GM21515 (cell line): ENCODE data around the gene RTL1.

Experiments used
- ATAC-seq: cut with Tn5 transposase; IDR thresholded peaks from one replicate; pipeline ENCODE4 v1.9.1; 2021; ENCODE audit not compliant: unreplicated experiment

Gene RTL1

DNA sequence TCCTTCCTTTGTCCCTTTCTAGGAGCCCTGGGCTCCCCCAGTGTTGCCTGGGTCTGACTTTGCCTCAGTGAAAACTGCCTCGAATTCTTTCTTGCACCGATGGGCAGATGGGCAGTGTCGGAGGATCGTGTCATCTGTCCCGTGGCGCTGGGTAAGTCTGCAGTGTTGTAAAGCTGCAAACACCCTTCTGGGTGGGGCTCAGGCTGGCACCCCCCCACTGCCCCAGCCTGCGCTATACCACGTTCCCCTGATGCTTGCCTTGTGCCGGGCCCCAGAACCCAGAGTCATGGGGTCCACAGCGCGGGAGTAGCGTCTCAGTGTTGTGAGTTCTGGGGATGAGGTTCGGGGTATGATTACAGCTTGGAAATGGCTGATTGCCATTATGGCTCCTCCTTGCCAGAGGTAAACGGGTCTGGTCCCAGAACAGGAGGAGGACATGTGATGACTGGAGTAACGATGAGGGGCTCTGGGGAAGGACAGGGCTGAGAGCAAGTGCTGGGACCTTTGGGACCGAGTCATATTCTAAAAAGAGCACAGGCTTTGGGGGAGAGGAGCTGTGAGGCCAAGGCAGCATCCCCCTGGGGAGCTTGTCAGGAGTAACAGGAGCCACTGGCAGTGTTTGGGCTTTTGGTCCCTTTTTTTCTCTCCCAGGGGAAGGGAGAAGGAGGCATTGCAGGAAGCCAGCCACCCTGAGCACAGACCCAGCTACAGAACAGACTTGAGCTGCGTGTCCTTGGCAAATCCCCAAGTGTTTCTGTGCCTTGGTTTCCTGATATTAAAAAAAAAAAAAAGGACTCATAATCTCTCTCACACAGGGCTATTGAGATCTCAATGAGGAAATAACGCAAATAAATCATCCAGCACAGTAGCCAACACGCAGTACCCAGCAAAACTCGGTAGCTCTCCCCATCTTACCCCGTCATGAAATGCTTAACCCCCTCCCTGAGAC, 4.3 kb downstream of the RTL1 start:
- ATAC-seq: no peak

DNA sequence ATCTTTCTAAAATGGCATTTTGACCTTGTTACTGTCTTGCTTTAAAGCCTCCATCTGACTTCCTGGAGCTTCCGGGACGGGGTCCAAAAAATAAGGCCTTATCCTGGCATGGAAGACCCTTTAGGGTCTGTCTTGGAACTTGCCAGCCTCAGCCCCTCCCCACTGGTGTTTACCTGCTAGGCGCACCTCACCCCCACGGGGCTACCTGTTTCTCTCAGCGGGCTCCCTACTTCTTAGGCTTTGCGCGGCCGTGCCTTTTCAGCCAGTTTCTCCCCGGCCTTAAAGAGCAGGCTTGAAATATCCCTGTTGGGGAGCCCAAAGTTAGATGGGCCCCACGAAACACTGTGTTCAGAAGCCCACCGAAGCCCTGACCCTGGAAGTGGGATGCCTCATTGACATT, 5.1 kb downstream of the RTL1 start:
- ATAC-seq: no peak

DNA sequence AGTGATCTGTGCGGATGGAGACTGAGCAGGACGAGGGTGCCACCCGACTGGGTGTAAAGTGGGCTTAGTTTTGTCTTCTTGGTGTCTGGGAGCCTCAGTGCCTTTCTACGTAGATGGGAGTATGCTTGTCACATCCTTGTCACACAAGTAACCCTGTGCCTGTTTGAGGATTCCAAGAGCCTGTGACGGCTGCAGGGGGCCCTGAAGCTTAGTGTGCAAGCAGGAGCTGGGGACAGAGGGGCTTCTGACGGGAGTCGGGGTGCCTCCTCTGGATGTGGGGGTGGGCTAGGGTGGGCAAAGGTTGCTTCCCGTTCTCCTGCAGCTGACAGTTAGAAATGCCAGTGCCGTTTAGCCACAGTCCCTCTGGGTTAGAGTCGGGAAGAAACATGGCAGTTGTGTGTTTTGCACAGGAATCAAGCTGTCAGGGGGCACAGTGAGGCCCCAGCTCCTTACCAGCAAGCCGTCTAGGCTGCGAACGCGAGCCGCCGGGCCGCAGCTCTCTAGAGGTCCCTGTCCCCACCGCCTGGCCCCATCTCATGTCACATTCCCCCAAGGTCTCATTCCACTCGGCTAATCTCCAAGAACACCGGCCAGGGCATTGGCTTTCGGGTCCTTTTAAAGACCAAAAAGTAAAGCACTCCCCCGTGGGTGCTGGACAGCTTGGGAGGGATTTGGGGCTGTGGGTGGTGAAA, 7.0 kb downstream of the RTL1 start:
- no peak for ATAC-seq

DNA sequence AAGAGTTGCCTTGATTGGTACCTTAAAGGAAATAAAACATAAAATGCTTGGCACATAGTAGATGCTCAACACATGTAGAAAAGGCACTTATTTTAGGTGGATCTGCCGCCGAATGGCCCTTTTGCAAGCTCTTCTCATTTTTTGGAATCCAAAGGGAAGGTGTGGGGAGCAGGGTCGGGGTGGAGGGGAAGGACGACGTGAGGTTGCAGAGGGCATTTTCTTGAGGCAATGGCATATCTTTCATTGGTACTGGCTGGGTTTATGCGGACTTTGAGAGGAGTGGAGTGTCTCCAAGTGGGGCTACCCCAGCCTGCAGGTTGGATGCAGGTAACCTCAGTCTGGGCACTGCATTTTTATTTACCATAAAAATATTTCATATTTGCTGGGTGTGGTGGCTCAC, 8.1 kb downstream of the RTL1 start:
- no peak for ATAC-seq

DNA sequence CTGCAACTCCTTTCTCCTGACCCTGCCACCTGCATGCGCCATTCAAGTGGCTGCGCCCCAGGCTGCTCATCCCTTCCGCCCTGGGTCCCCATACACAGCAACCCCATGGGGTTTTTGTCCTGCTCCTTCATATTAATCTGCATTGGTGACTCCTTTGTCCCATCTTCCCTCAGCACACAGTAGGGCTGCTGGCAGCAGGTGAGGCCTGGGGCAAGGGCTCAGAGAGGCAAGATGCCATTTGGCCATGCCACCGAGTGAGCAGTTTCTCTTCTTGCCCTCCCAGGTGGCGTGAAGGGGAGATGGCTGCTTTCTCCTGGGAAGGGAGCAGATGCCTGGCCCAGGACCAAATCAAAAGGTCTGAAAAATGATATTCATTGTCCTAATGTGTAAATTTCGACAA, 9.1 kb downstream of the RTL1 start:
- ATAC-seq: no peak

DNA sequence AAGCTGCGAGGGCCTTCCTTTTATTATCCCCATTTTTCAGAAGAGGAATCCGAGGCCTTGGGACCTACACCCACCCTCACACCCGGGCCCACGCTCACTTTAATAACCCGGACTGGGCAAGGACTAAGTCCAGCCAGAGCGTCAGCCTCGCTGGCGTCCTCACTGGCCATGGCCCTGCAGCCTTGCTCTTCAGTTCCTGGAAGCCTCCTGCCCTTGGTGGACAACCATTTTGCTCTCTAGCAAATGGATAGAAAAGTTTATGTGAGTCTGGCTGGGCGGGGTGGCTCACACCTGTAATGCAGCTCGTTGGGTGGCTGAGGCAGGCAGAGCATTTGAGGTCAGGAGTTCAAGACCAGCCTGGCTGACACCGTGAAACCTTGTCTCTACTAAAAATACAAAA, 9.8 kb downstream of the RTL1 start:
- ATAC-seq: no peak

DNA sequence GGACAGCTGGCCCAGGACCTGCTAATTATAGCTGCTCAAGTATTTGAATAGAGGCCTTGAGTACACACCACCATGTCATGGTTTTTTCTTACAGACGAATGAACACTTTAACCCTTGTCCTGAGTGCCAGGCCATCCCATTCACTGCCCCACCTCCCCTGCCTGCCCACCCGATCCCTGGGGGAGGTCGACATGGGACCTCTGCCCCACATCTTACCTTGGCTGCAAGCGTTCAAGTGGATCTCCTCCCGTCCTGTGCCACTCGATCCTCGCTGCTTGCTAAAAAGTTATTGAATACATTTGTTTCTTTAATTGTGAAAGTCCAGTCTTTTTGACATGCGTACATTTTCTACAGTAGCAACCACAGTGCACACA, 10.3 kb downstream of the RTL1 start:
- ATAC-seq: no peak

DNA sequence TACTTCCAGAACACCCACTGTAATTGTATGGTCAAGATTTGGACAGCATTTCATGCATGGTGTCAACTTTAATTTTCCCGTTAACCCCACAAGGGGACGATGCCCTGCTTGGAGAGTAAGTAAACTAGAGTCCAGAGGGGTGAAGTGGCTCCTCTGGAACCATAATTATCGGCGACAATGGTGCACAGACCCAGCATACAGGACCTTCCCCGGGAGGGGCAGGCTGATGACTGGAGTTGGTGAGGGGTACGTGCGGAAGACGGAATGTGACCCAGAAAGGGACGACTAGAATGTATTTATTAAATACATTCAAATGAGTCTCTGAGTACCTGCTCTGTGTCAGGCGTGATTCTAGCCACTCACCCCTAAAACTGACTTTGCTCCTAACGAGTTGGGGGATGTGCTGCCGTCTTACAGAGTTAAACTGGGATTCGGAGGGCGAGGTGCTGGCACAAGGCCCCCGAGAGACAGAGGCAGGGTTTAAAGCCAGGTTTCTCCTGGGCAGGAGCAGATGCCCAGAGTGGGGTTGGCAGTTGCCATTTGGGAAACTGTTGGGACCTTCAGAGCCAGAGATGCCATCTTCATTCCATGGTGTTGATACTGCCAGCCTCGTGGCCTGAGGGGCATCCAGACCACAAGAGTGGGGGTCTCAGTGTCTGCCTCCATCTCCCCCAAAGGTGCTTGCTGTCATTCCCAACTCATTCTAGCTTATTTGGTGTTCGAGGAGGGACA, 10.9 kb downstream of the RTL1 start:
- ATAC-seq: no peak

DNA sequence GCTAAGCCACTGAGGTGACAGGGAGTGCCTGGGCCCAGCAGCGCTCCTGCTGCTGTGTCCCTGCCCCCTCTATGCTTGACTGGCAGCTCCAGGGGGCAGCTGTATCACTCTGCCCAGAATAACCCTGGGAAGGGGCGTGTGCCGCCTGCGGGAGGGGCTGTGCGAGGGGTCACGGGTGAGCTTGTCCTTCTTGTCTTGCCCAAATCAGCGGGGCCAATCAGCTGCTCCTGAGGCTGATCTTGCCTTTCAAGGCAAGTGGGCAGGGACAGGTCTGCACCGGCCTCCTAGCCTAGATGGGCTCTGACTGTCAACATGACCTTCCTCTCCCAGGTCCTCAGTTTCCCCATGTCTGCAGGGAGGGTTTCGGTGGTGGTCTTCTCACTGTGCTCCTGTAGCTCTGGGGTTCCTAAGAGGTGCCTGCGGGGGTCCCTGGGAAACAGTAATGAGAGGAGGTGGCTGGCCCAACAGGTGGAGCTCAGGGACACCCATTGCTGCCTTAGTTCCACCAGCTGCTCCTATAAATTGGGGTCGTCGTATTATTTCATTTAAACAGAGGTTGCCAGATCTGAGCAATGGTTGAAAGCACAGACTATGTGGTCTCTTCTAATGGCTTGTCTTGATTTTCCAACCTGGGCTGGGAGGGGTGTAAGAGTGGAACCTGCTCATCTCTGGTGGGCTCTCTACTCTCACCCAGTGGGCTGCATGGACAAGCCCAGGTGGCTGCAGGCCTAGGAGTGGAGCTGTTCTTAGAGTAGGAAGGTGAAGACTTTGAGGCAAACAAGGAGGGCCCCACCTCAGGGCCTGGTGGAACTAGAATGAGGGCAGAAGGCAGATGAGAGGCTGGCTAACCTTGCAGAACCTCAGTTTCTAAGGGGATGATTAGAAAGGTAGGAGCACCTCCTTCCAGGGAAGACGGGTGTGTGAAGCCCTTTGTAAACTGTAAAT, 11.7 kb downstream of the RTL1 start:
- no peak for ATAC-seq

DNA sequence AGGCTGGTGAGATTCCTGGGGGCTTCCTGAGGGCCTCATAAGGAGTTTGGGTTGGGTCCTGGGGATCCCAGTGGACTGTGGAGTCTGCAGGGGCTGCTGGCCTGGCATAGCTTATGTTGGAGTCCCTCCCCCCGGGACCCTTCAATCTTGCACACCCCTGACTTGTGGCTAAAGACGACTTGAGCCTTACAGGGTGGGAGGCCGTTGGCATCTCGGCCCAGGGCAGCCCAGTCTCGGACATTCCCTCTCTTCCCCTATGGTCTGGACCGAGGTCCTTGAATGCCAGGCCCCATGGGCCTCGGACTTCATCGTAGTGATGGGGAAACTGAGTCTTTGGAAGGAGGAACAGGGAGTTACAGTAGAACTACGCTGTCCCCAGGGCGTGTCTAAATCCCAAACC, 12.5 kb downstream of the RTL1 start:
- no peak for ATAC-seq

DNA sequence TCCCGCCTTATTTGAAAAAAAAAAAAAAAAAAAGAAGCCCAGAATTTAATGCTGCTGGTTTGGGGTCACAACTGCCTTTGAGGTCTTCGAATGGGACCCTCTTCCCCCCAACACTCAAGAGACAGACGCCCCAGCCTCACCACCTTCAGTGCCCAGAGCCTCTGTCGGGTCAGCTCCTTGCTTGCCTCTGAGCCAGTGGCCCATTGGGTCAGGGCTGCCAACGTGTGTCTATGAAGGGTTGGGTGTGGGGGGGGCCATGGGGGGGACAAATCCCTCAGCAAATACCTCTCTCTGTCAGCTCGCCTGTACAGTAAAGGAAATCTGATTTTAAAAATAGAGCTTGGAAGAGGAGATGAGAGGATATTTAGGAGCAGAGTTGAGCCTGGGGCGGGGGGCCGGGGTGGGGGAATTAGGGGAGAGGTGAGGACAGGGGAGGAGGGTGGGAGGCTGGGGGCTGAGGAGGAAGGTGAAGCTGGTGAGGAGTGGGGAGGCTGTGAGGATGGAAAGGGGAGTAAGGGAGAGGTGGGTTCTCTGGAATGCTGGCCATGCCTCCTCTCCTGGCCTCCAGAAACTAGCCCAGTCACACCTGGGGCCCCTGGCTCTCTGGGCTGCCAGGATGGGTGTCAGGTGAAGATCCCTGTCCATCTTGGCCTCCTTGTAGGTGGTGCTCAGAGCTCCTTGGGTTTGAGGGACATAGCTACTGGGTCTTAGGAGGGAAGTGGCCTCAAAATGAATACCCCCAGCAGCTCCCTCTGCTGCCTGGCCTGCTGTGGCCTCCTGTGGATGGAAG, 13.3 kb downstream of the RTL1 start:
- no peak for ATAC-seq

DNA sequence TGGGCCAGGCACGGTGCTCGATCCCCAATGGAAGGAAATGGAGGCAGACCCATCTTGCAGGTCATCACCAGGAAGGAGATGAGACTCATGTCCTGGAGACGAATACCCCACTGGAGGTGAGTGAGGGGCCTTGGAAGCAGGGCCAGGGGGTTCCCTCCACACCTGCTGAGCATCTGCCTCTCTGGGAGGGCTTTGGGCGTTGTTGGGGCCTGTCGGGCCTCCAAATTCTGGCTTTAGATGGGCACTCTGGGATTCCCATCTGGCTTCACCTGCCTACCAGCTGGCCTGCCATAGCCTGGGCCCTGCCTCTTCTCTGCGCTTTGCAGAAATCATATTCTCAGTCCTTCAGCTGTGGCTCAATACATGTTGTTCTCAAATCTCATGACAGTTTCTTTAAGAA, 13.9 kb downstream of the RTL1 start:
- ATAC-seq: no peak

DNA sequence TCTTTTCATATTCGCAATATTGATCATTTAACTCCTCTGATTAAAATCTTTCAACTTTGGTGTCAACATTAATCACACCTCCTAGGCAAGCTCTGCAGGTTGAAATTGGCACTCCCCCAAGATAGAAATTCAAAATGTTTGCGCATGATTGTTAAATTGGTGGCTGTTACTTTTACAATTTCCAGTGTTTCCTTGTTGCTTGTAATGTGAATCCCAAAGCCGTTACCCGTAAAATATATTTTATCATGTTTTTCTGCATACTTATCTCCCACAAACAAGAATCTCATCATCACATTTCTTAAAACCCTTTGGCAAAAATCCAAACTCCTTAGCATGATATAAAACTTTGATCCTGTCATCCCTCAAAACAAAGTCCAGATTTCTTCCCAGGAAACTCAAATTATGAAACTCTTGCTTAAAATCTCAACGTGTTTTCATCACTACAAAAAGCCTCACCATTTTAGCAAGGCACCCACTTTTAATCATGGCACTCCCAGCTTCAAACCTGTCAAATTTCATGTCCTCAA, 14.7 kb downstream of the RTL1 start:
- no peak for ATAC-seq

DNA sequence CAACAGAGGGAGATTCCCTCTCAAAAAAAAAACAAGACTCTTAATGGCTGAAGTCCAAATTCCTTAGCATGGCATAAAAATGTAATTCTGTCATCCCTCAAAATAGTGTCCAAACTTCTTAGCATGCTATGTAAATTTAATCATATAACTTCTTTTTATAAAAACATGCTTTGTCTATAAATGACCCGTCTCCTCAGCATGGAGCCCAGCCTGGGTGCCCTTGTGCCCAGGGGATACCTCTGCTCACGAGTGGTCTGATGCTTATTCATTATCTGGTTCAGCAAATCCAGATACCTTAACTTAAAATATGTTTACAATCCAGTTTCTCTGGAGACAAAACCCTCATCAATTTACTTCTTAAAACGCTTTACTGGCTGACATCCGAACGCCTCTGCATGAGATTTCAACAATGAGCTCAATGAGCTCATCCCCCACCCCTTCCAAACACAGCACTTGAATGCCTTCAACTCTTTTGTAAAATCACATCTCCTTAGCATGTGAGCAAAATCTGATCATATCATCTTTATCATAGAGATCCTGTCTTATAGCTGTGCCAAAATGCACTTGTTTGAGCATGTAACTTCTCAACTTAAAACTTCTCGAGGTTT, 15.7 kb downstream of the RTL1 start:
- no peak for ATAC-seq

DNA sequence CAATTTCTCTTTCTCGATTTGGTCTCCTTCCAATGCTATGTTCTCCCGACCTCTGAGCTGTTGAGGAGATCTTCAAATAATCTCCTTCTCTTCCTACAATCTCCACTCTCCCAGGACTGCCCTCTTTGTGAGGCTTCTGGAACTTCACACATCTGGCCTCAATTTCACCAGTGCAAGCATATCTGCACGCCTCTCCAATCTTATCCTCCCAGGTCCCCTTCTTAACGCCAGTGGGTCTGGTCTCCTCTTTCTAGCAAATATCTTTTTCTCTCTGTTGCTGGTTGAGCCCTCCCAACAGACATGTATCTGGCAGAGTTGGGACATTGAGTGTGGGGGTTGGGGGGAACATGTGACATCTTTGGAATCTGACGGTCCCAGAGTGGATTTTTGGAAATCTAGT, 17.9 kb downstream of the RTL1 start:
- ATAC-seq: no peak

DNA sequence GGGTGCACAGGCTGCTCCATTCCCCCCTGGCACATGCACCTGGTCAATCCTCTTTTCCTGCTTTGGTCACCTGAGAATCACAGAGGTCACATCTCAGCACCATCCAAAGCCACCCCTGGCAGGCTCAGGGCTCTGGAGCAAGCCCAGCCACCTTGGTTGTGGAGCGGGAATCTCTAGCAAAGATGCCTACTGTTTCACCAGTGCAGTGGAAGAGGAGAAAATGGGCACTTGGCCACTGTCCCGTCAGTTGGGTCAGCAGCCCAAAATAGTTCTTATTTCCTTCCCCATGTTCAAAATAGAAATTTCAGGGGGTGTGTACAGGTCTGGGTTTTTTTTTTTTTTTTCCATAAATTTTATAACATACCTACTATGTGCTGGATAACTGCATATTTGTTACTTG, 18.3 kb downstream of the RTL1 start:
- ATAC-seq: no peak

DNA sequence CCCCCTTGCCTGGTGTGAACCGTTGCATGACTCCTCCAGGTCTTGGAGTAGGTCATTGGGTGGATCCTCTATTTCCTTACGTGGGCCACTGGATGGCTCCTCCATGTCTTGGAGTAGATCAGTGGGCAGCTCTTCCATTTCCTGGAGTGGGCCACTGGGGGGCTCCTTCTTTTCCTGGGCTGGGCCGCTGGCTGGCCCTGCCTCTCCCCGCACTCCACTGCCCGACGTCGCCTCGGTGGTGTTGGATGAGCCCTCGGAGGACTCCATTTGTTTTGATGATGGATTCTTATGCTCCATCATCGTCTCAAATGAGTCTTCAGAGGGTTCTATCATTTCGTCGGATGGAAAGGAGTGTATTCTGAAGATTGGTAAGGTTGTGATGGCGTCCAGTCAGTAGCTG, 19.1 kb downstream of the RTL1 start:
- no peak for ATAC-seq

DNA sequence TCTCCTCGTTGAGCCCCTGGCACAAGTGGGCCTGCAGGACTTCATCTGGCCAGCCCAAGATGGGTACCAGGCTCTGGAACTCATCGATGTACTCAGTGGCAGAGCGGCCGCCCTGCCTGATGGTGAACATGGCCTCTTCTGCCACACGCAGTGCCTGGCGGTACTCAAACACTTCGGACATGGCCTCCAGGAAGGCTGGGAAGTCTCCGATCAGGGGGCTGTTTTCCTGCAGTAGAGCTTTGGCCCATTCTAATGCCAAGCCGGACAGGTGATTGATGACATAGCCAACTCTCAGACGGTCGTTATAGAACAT, 19.8 kb downstream of the RTL1 start:
- ATAC-seq: no peak

DNA sequence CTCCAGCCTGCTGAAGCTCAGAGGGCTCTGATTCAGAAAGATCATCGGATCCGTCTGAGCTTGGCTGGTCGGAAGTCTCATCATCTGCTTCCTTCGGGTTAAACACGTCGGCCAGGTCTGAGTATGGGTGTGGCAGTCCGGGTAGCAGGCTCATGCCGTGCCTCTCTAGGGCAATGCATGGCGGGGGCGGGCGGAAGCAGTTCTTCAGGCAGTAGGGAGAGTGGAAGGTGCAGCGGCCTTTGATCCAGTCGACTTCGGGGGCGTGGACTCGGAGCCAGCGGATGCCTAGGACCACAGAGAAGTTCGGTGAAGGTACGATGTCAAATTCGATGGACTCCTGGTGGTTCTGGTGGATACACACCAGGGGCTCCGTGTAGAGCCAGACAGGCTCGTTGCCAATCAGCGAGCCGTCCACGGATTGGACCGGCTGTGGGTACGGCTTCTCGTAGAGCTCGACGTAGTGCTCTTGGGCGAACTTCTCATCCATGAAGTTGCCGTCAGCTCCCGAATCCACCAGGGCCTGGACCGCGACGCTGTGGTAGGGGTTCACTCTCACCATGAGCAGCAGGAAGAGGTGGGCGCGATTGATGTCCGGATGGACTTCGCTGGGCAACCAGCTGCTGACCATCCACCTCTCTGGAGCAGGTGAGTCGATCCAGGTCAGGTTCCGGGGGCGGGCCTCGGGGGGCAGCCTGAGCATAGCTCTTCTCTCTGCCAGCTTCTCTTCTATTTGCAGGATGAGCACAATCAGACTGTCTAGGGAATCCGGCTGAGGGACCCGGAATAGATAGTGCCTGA, 20.3 kb downstream of the RTL1 start:
- no peak for ATAC-seq
